Cardiac muscle cell (in vitro differentiated cells and primary cell): Measurements from ENCODE around the gene ABCC1. TPM values are rescaled to one million over a fixed set of nuclear protein-coding genes. Genes with fewer than 3 reads are reported as not detected.

Source experiments
- DNase-seq, 2 donors: peaks; one replicate each; pipeline versions ENCODE4 v3.0.0 to v3.0.0-alpha.2; 2010 to 2017; ENCODE audit warnings: low read depth in 1 of 2, low spot score in 1 of 2
- H3K27ac ChIP-seq: fragments of 200-600 bp; sonication (generic); 2 replicates; pipeline ENCODE4 v1.5.1; 2016
- H3K27me3 ChIP-seq: fragments of 200-600 bp; sonication (generic); 2 replicates; pipeline ENCODE4 v1.6.0; 2016; ENCODE audit warnings: control low read depth
- H3K36me3 ChIP-seq: fragments of 200-600 bp; sonication (generic); 2 replicates; pipeline ENCODE4 v1.5.1; 2016; ENCODE audit warnings: control low read depth
- H3K4me1 ChIP-seq: fragments of 200-600 bp; sonication (generic); 2 replicates; pipeline ENCODE4 v1.8.1; 2017; ENCODE audit warnings: low read depth, mild to moderate bottlenecking, mixed run types
- H3K4me3 ChIP-seq: fragments of 200-600 bp; sonication (generic); 2 replicates; pipeline ENCODE4 v1.5.1; 2016; ENCODE audit warnings: mild to moderate bottlenecking
- H3K9me3 ChIP-seq: fragments of 200-600 bp; sonication (generic); 2 replicates; pipeline ENCODE4 v1.5.1; 2017; ENCODE audit warnings: low read depth, mild to moderate bottlenecking, control low read depth
- polyA plus RNA-seq: library from polyadenylated mRNA; unstranded; fragments of >200 nt; fragmentation: Nextera tagmentation; extraction: Ambion mirVana; gene quantifications from 2 replicates; pipeline ENCODE4 v1.2.1, GENCODE V29; 2016
- total RNA-seq: library from RNA; depleted of rRNA; stranded (reverse); fragments of >200 nt; gene quantifications from 2 replicates; pipeline ENCODE4 v1.2.3, GENCODE V29; 2016
- TF ChIP-seq, protein P1 (sequence below): IDR thresholded peaks from 2 replicates; pipeline ENCODE4 v1.5.1; 2012; ENCODE audit warnings: low read depth, mild to moderate bottlenecking, low read length

The ABCC1 gene
- total and polyA plus RNA-seq, 2 experiments from 2014 or later: 14.2 to 31.0 TPM

DNA sequence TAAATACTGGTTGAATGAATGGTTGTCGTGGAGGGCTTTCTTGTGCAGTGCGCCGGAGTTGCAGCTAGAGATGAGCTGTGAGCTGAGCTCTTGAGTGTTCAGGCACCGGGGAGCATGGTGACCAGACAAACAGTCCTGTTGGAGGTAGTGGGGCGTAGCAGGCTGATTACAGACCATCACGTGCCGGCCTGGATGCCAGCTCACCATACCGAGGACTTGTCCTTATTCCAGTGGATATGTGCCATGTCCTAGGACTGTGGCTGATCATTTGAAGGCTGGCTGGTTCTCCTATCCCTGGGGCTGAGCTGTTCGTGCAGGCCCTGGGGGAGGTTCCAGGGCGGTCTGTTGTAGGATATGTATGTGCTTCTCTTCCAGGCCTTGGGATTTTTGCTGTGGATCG, 60.0 kb downstream of the ABCC1 start:
- H3K4me1 ChIP-seq: no peaks in the 10 kb centered on the region
- no peaks in the 10 kb centered on the region for H3K27me3 ChIP-seq
- H3K27ac ChIP-seq: no peak overlapping the region
- DNase-seq: no peak
- no peak overlapping the region for H3K4me3 ChIP-seq
- H3K36me3 ChIP-seq: no peaks in the 10 kb centered on the region
- H3K9me3 ChIP-seq: no peaks in the 10 kb centered on the region
- TF ChIP-seq, protein P1, sequence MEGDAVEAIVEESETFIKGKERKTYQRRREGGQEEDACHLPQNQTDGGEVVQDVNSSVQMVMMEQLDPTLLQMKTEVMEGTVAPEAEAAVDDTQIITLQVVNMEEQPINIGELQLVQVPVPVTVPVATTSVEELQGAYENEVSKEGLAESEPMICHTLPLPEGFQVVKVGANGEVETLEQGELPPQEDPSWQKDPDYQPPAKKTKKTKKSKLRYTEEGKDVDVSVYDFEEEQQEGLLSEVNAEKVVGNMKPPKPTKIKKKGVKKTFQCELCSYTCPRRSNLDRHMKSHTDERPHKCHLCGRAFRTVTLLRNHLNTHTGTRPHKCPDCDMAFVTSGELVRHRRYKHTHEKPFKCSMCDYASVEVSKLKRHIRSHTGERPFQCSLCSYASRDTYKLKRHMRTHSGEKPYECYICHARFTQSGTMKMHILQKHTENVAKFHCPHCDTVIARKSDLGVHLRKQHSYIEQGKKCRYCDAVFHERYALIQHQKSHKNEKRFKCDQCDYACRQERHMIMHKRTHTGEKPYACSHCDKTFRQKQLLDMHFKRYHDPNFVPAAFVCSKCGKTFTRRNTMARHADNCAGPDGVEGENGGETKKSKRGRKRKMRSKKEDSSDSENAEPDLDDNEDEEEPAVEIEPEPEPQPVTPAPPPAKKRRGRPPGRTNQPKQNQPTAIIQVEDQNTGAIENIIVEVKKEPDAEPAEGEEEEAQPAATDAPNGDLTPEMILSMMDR: no peak

DNA sequence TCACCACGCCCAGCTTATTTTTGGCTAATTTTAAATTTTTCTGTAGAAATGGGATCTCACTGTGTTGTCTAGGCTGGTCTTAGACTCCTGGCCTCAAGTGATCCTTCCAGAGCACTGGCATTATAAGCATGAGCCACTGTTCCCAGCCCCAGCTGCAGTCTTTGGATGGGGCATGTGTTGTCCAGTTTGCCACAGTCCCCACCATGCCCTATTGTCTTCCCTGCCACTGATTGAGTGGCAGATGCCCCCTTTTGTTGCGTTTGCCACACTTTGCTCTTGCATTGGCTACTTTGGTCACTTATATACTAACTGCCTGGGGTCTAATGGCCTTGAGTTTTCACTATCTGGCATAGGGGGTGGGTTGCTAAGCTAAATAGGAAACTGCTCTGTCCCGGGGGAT, 60.8 kb downstream of the ABCC1 start:
- TF ChIP-seq, protein P1: no peak
- H3K36me3 ChIP-seq: no peaks in the 10 kb centered on the region

DNA sequence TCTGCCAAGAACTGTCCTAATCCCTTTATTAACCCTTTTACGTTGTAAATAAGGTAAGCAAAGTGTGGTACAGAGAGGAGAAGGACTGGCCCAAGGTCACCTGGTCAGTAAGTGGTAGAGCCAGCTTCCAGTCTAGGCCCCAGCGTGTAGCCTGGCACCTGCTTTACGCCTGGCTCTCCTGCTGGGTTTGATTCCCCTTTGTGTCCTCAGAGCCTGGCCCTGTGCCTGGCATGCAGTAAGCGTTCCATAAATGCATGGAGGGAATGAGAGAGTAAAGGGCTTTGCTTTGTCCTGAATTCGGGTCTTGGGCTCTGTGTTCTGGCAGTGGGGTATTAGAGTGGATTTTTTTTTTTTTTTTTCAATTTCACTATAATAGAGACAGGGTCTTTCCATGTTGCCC, 62.7 kb downstream of the ABCC1 start:
- Histone ChIP-seq H3K27ac (no peak overlapping the region), H3K9me3 (no peaks in the 10 kb centered on the region), H3K4me3 (no peak overlapping the region), H3K27me3 (no peaks in the 10 kb centered on the region), H3K4me1 (no peaks in the 10 kb centered on the region), H3K36me3 (no peaks in the 10 kb centered on the region)
- TF ChIP-seq, protein P1: no peak
- DNase-seq: no peak

More for the DNA sequence above, 60.8 kb downstream of the ABCC1 start:
- H3K27ac ChIP-seq: no peak overlapping the region
- no peaks in the 10 kb centered on the region for H3K9me3 ChIP-seq
- no peak overlapping the region for H3K4me3 ChIP-seq
- H3K4me1 ChIP-seq: no peaks in the 10 kb centered on the region
- H3K27me3 ChIP-seq: no peaks in the 10 kb centered on the region
- no peak for DNase-seq

DNA sequence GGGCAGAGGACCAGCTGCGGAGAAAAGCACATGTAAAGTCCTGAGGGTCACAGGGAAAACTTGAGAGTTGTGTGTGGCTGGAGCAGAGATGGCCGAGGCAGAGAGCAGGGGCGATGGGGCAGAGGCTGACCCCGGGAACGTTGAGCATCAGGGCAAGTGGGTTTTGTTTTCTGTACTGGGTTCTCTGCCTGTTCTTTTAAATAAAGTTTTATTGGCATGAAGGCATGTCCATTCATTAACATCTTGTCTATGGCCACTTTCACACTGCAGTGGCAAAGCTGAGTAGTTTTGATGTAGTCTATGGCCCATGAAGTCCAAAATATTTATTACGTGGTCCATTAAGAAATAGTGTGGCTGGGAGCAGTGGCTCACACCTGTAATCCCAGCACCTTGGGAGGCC, 64.4 kb downstream of the ABCC1 start:
- Histone ChIP-seq H3K36me3 (no peaks in the 10 kb centered on the region), H3K4me3 (no peak overlapping the region), H3K4me1 (no peaks in the 10 kb centered on the region), H3K27ac (no peak overlapping the region), H3K27me3 (no peaks in the 10 kb centered on the region), H3K9me3 (no peaks in the 10 kb centered on the region)
- no peak for DNase-seq
- TF ChIP-seq, protein P1: no peak

DNA sequence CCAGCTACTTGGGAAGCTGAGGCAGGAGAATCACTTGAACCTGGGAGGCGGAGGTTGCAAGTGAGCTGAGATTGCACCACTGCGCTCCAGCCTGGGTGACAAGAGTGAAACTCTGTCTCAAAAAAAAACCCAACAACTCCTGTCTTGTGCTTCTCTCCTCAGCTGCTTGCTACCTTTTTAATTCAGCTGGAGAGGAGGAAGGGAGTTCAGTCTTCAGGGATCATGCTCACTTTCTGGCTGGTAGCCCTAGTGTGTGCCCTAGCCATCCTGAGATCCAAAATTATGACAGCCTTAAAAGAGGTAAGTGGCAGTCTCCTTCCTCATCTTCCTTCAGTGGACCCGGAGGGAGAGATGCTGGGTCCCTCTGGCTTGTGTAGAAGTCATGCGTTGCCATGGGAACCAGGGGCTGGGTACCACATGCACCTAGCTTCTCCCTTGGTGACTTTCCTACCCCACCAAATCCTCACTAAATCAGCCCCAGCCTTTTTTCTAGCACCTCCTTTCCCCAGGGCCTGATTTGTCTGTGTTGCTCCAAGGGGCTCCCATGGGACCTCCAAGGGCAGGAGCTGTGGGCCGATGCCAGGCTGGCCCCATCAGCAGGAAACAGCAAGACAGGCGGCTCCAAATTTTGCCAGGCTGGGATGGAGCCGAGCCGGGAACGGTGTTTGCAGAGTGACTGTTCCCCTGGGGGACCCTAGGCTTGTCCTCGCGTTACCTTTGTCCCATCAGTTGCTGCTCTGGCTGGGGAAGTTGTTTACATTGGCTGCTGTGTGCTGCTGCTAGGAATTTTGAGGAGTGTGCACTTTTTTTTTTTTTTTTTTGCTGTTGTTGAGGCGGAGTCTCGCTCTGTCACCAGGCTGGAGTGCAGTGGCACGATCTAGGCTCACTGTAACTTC, 65.2 kb downstream of the ABCC1 start:
- Histone ChIP-seq H3K4me1 (no peaks in the 10 kb centered on the region), H3K9me3 (no peaks in the 10 kb centered on the region), H3K27me3 (no peaks in the 10 kb centered on the region), H3K4me3 (no peak overlapping the region), H3K27ac (no peak overlapping the region), H3K36me3 (peaks cover 5% of the 10 kb centered on the region)
- peak in 1 of 2 donors; percentile 75 for DNase-seq
- TF ChIP-seq, protein P1: no peak
